ENCODE measurements around the gene ARHGAP27. TPM values are rescaled to one million over a fixed set of nuclear protein-coding genes. Genes with fewer than 3 reads are reported as not detected.
"Not testable (repeated sequence)": the region's sequence is repeated elsewhere in the genome, so short reads cannot be mapped to it uniquely, and the experiment has no call there.

Gene ARHGAP27
- total RNA-seq, 1 donor from 2014 or later, result 75.7 TPM

DNA sequence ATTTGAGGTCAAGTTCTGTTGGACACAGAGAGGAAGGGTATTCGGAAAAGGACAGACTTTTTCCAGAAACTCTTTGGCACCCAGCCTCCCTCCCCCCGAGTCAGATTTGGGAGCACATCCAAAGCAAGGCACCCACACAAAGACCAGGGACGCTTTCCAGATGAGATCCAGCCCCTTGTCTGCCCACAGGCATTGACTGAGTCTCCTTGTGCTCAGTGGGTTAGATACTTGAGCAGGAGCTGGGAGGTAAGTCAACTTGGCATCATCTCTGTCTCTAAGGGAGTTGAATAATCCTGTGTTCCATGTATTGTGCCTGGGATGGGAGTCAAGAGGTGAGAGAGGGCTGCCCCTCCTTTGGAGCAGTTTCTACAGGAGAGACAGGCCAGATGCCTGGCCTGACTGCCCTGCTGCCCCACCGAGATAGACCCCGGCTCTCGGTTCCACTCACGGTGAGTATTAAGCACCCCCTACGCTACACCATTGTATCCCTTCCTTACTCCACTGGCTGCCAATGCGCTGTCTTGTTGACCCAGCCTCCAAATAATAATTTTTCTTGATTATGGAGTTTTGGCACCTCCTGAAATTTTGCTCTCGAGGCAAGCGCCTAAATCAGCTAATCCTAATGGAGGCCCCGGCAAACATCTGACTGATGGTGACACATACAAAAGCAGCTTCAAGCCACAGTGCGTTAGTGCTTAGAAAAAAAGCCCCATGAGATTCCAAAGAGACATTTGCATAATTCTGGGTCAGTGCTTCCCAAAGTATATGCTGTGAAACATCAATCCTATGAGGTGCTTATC, 86.3 kb downstream of the ARHGAP27 start:
- intact Hi-C loops (cut with micrococcal nuclease), result no loop called here
- ChIA-PET CTCF (no interaction called here), POLR2A (interaction anchor here (2.5 kb wide), 1 partner anchor 30 kb away, joined by 20 read pairs; the partner anchor contains the start of gene MAP3K14)
- Mint-ChIP-seq H3K27me3 (peaks cover 3% of the 10 kb centered on the region), H3K36me3 (ENCODE audit: low read depth) (no peaks in the 10 kb centered on the region), H3K4me1 (peaks cover 9% of the 10 kb centered on the region), H3K27ac (no peak overlapping the region), H3K9me3 (peaks cover 3% of the 10 kb centered on the region), H3K4me3 (no peak overlapping the region)
- ATAC-seq (ENCODE audit: low read depth), result no peak
- TF ChIP-seq, protein P1, sequence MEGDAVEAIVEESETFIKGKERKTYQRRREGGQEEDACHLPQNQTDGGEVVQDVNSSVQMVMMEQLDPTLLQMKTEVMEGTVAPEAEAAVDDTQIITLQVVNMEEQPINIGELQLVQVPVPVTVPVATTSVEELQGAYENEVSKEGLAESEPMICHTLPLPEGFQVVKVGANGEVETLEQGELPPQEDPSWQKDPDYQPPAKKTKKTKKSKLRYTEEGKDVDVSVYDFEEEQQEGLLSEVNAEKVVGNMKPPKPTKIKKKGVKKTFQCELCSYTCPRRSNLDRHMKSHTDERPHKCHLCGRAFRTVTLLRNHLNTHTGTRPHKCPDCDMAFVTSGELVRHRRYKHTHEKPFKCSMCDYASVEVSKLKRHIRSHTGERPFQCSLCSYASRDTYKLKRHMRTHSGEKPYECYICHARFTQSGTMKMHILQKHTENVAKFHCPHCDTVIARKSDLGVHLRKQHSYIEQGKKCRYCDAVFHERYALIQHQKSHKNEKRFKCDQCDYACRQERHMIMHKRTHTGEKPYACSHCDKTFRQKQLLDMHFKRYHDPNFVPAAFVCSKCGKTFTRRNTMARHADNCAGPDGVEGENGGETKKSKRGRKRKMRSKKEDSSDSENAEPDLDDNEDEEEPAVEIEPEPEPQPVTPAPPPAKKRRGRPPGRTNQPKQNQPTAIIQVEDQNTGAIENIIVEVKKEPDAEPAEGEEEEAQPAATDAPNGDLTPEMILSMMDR (IDR thresholded peaks at IDR 0.05), result no peak
- DNase-seq, result no peak

GRCh38 chr17:45345554-45346215, 87.0 kb downstream of the ARHGAP27 start:
- ATAC-seq (ENCODE audit: low read depth) (no peak), DNase-seq (no peak)
- POLR2A ChIA-PET, result interaction anchor here (2.5 kb wide), 1 partner anchor 29 kb away, joined by 20 read pairs; the partner anchor contains the start of gene MAP3K14
- intact Hi-C loops (cut with micrococcal nuclease), result no loop called here
- TF ChIP-seq, protein P1 (IDR thresholded peaks at IDR 0.05), result no peak
- no peak overlapping the region for H3K4me3 Mint-ChIP-seq
- no peak overlapping the region for H3K27ac Mint-ChIP-seq
- H3K9me3 Mint-ChIP-seq, result no peaks in the 10 kb centered on the region
- peaks cover 9% of the 10 kb centered on the region for H3K4me1 Mint-ChIP-seq
- H3K36me3 Mint-ChIP-seq (ENCODE audit: low read depth), result no peaks in the 10 kb centered on the region
- peaks cover 4% of the 10 kb centered on the region for H3K27me3 Mint-ChIP-seq
- CTCF ChIA-PET, result no interaction called here

GRCh38 chr17:45345246-45345553, 87.5 kb downstream of the ARHGAP27 start:
- Mint-ChIP-seq H3K4me1 (peaks cover 9% of the 10 kb centered on the region), H3K36me3 (ENCODE audit: low read depth) (no peaks in the 10 kb centered on the region), H3K9me3 (no peaks in the 10 kb centered on the region), H3K4me3 (no peak overlapping the region), H3K27me3 (peaks cover 4% of the 10 kb centered on the region), H3K27ac (no peak overlapping the region)
- TF ChIP-seq, protein P1 (IDR thresholded peaks at IDR 0.05), result no peak
- ChIA-PET POLR2A (interaction anchor here (2.5 kb wide), 1 partner anchor 29 kb away, joined by 20 read pairs; the partner anchor contains the start of gene MAP3K14), CTCF (no interaction called here)
- DNase-seq, result peak; percentile 4
- ATAC-seq (ENCODE audit: low read depth), result no peak
- intact Hi-C loops (cut with micrococcal nuclease), result no loop called here

DNA sequence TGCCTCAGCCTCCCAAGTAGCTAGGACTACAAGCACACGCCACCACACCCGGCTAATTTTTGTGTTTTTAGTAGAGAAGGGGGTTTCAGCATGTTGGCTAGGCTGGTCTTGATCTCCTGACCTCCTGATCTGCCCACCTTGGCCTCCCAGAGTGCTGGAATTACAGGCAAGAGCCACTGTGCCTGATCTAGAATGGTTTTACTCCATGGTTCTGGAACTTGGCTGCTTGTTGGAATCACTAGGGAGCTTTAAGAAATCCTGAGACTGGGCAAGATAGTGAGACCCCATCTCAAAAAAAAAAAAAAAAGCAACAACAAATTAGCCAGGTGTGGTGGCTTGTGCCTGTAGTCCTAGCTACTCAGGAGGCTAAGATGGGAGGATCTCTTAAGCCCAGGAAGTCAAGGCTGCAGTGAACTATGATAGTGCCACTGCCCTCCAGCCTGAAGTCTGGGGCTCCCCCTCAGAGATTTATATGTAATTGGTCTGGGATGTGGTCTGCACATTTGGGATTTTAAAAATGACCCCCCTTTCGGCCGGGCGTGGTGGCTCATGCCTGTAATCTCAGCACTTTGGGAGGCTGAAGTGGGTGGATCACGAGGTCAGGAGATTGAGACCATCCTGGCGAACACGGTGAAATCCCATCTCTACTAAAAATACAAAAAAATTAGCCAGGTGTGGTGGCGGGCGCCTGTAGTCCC, 88.6 kb downstream of the ARHGAP27 start:
- intact Hi-C loops (cut with micrococcal nuclease); H3K36me3 Mint-ChIP-seq (ENCODE audit: low read depth); CTCF ChIA-PET; DNase-seq; H3K4me3 Mint-ChIP-seq; H3K4me1 Mint-ChIP-seq; H3K27ac Mint-ChIP-seq; H3K27me3 Mint-ChIP-seq; H3K9me3 Mint-ChIP-seq; ATAC-seq (ENCODE audit: low read depth): not testable (repeated sequence)
- POLR2A ChIA-PET, result interaction anchor here (0.6 to 2.5 kb wide), 3 partner anchors 27 to 113 kb away, joined by 4 to 20 read pairs (median 7); partner anchors contain the start of gene MAP3K14

Other genes starting within 250 kb of the ARHGAP27 start
- 310 and 351 TPM in 2 replicates for gene FMNL1, start 211.0 kb downstream of the ARHGAP27 start, total RNA-seq
- gene SPATA32, start 170.8 kb downstream of the ARHGAP27 start, total RNA-seq, result 0.27 and 0.39 TPM in 2 replicates
- 81.2 and 88.6 TPM in 2 replicates for gene MAP3K14, start 115.8 kb downstream of the ARHGAP27 start, total RNA-seq
- gene PLEKHM1, start 57.9 kb upstream of the ARHGAP27 start, total RNA-seq, result 44.1 and 62.4 TPM in 2 replicates